ENCODE data around the gene TCERG1L.

DNA sequence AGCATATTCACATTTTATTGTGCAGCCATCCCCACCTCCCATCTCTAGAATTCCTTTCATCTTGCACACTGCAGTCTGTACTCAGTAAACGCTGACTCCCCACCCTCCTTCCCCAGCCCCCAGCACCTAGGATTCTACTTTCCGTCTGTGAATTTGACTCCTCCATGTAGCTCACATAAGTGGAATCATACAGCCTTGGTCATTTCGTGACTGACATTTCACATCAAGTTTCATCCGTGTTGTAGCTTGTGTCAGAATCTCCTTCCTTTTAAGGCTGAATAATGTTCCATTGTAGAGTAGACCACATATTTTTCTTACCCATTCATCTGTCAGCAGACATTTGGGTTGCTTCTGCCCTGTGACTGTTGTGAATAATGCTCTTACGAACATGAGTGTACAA lies 26.2 kb upstream of the TCERG1L start:
- TF ChIP-seq EP300 (conservative IDR thresholded peaks at IDR 0.05; ENCODE audit: poor library complexity, severe bottlenecking) (no peak), CTCF (IDR thresholded peaks at IDR 0.05; ENCODE audit: poor library complexity, severe bottlenecking) (no peak), RAD21 (conservative IDR thresholded peaks at IDR 0.05) (no peak), REST (IDR thresholded peaks at IDR 0.05; ENCODE audit: borderline replicate concordance) (no peak), POLR2AphosphoS5 (IDR thresholded peaks at IDR 0.05) (no peak), TAF1 (IDR thresholded peaks at IDR 0.05; ENCODE audit: low read depth) (no peak), EZH2 (IDR thresholded peaks at IDR 0.05; ENCODE audit: borderline replicate concordance, insufficient read depth, low read length, poor library complexity, severe bottlenecking) (no peak), MXI1 (conservative IDR thresholded peaks at IDR 0.05; ENCODE audit: poor library complexity, severe bottlenecking) (no peak)
